ENCODE data around the gene GNAQ. TPM values are rescaled to one million over a fixed set of nuclear protein-coding genes. Genes with fewer than 3 reads are reported as not detected.
A peak's percentile ranks its signal among the peaks of the same experiment; 100 is the strongest.

GNAQ gene
- total and polyA plus RNA-seq, 2 experiments from 2014 or later = 25.7 to 47.9 TPM

GRCh38 chr9:77833561-77834429, 197.8 kb downstream of the GNAQ start:
- TF ChIP-seq EZH2phosphoT487 (IDR thresholded peaks at IDR 0.05; ENCODE audit: low read depth, severe bottlenecking, unreplicated experiment) (no peak), EZH2 (IDR thresholded peaks at IDR 0.05; ENCODE audit: borderline replicate concordance) (no peak), CTCF (IDR thresholded peaks at IDR 0.05; ENCODE audit: poor library complexity) (no peak)
- Histone ChIP-seq H3K27me3 (no peaks in the 10 kb centered on the region), H3K9me2 (replicated peaks; ENCODE audit: insufficient read depth) (no peaks in the 10 kb centered on the region), H3K27ac (no peak overlapping the region), H3K36me3 (replicated peaks; ENCODE audit: insufficient read depth, low read depth) (no peaks in the 10 kb centered on the region), H3K4me2 (no peak overlapping the region), H3K79me2 (peaks cover 67% of the 10 kb centered on the region), H3K9me3 (ENCODE audit: low read depth) (no peaks in the 10 kb centered on the region), H2AFZ (no peak overlapping the region), H4K20me1 (ENCODE audit: insufficient read depth, poor library complexity, severe bottlenecking) (peaks cover 9% of the 10 kb centered on the region), H3K4me1 (ENCODE audit: insufficient read depth) (peaks cover 11% of the 10 kb centered on the region), H3K4me3 (no peak overlapping the region)
- no peak for DNase-seq (ENCODE audit: low spot score)
- WGBS (ENCODE audit: low lambda C conversion rate, missing lambda C conversion rate) = 92% methylated on average over 1 of the region's 1 CpG

GRCh38 chr9:77832639-77833038, 199.0 kb downstream of the GNAQ start:
- H3K9me2 ChIP-seq (replicated peaks; ENCODE audit: insufficient read depth) = no peaks in the 10 kb centered on the region
- H3K4me2 ChIP-seq = no peak overlapping the region
- no peak overlapping the region for H2AFZ ChIP-seq
- no peaks in the 10 kb centered on the region for H3K9me3 ChIP-seq (ENCODE audit: low read depth)
- no peaks in the 10 kb centered on the region for H3K27me3 ChIP-seq
- no peak for DNase-seq (ENCODE audit: low spot score)
- H3K36me3 ChIP-seq (replicated peaks; ENCODE audit: insufficient read depth, low read depth) = no peaks in the 10 kb centered on the region
- H4K20me1 ChIP-seq (ENCODE audit: insufficient read depth, poor library complexity, severe bottlenecking) = peaks cover 9% of the 10 kb centered on the region
- no peak overlapping the region for H3K4me3 ChIP-seq
- no peak overlapping the region for H3K27ac ChIP-seq
- WGBS (ENCODE audit: low lambda C conversion rate, missing lambda C conversion rate) = 94% methylated on average over 9 of the region's 9 CpGs
- peaks cover 10% of the 10 kb centered on the region for H3K4me1 ChIP-seq (ENCODE audit: insufficient read depth)
- H3K79me2 ChIP-seq = peaks cover 64% of the 10 kb centered on the region
- TF ChIP-seq EZH2 (IDR thresholded peaks at IDR 0.05; ENCODE audit: borderline replicate concordance) = no peak
- TF ChIP-seq CTCF (IDR thresholded peaks at IDR 0.05; ENCODE audit: poor library complexity) = no peak
- no peak for TF ChIP-seq EZH2phosphoT487 (IDR thresholded peaks at IDR 0.05; ENCODE audit: low read depth, severe bottlenecking, unreplicated experiment)

GRCh38 chr9:77831781-77832180, 199.8 kb downstream of the GNAQ start:
- H3K4me2 ChIP-seq = no peak overlapping the region
- no peak overlapping the region for H2AFZ ChIP-seq
- H3K9me2 ChIP-seq (replicated peaks; ENCODE audit: insufficient read depth) = no peaks in the 10 kb centered on the region
- H3K27me3 ChIP-seq = no peaks in the 10 kb centered on the region
- WGBS (ENCODE audit: low lambda C conversion rate, missing lambda C conversion rate) = 92% methylated on average over 1 of the region's 1 CpG
- no peak overlapping the region for H3K4me3 ChIP-seq
- no peaks in the 10 kb centered on the region for H3K9me3 ChIP-seq (ENCODE audit: low read depth)
- peaks cover 15% of the 10 kb centered on the region for H3K4me1 ChIP-seq (ENCODE audit: insufficient read depth)
- no peak for TF ChIP-seq EZH2 (IDR thresholded peaks at IDR 0.05; ENCODE audit: borderline replicate concordance)
- no peak for TF ChIP-seq CTCF (IDR thresholded peaks at IDR 0.05; ENCODE audit: poor library complexity)
- no peak for TF ChIP-seq EZH2phosphoT487 (IDR thresholded peaks at IDR 0.05; ENCODE audit: low read depth, severe bottlenecking, unreplicated experiment)
- H3K36me3 ChIP-seq (replicated peaks; ENCODE audit: insufficient read depth, low read depth) = no peaks in the 10 kb centered on the region
- H4K20me1 ChIP-seq (ENCODE audit: insufficient read depth, poor library complexity, severe bottlenecking) = peaks cover 9% of the 10 kb centered on the region
- peak; percentile 26 for DNase-seq (ENCODE audit: low spot score)
- H3K27ac ChIP-seq = no peak overlapping the region
- peaks cover 55% of the 10 kb centered on the region for H3K79me2 ChIP-seq
